Ascending aorta (tissue), 2 donors: Measurements from ENCODE around the gene C18orf63. TPM values are rescaled to one million over a fixed set of nuclear protein-coding genes. Genes with fewer than 3 reads are reported as not detected.

Experiments
- DNase-seq, 2 donors: peaks; one replicate each; pipeline ENCODE4 v3.0.0-alpha.2; 2019; ENCODE audit warnings: low spot score in 2 of 2
- H3K27ac ChIP-seq, 2 donors: fragments of 200-600 bp; sonication (generic); one replicate each; pipeline ENCODE4 v1.5.1; 2016 to 2017; ENCODE audit warnings: mild to moderate bottlenecking in 1 of 2
- H3K27me3 ChIP-seq: fragments of 200-600 bp; sonication (generic); one replicate; pipeline ENCODE4 v1.5.1; 2017
- H3K36me3 ChIP-seq, 2 donors: fragments of 200-600 bp; sonication (generic); one replicate each; pipeline ENCODE4 v1.5.1; 2016
- H3K4me1 ChIP-seq, 2 donors: fragments of 200-600 bp; sonication (generic); one replicate each; pipeline ENCODE4 v1.5.1; 2016 to 2017; ENCODE audit warnings: mild to moderate bottlenecking in 1 of 2
- H3K4me3 ChIP-seq, 2 donors: fragments of 200-600 bp; sonication (generic); one replicate each; pipeline ENCODE4 v1.5.1; 2016 to 2017; ENCODE audit warnings: mild to moderate bottlenecking in 1 of 2
- H3K9me3 ChIP-seq, 2 donors: fragments of 200-600 bp; sonication (generic); one replicate each; pipeline ENCODE4 v1.5.1; 2016
- CTCF ChIP-seq, 3 experiments: fragments of 200-600 bp in 2 of 3; fragments of 450-650 bp in 1 of 3; sonication (generic) in 2 of 3; IDR thresholded peaks; one replicate each; pipeline ENCODE4 v1.5.1; 2016 to 2019; ENCODE audit warnings: antibody characterized with exemption in 3 of 3, mild to moderate bottlenecking in 1 of 3, moderate library complexity in 1 of 3
- intact Hi-C: fragments of 100-400 bp; cut with DNase I; formaldehyde crosslinking; loops from one replicate; pipeline ENCODE4 v1.15.1; 2023
- total RNA-seq: library from RNA; depleted of rRNA; stranded (reverse); fragments of >200 nt; gene quantifications from one replicate; pipeline ENCODE4 v1.1.0, GENCODE V29; 2016

Gene C18orf63
- total RNA-seq, 1 donor from 2014 or later, result not detected

GRCh38 chr18:74356959-74357358, 41.3 kb downstream of the C18orf63 start:
- Histone ChIP-seq H3K27ac (no peak overlapping the region), H3K4me3 (no peak overlapping the region), H3K27me3 (no peaks in the 10 kb centered on the region), H3K9me3 (no peaks in the 10 kb centered on the region), H3K36me3 (no peaks in the 10 kb centered on the region), H3K4me1 (peaks cover 0 to 3% of the 10 kb centered on the region in 2 donors)
- intact Hi-C loops, result no loop called here
- DNase-seq, result no peak
- no peak for TF ChIP-seq CTCF (IDR thresholded peaks at IDR 0.05)

GRCh38 chr18:74360852-74361655, 45.4 kb downstream of the C18orf63 start:
- no peak for TF ChIP-seq CTCF (IDR thresholded peaks at IDR 0.05)
- no peaks in the 10 kb centered on the region for H3K4me1 ChIP-seq
- H3K36me3 ChIP-seq, result no peaks in the 10 kb centered on the region
- H3K27me3 ChIP-seq, result no peaks in the 10 kb centered on the region
- H3K27ac ChIP-seq, result no peak overlapping the region
- no peaks in the 10 kb centered on the region for H3K9me3 ChIP-seq
- H3K4me3 ChIP-seq, result no peak overlapping the region
- intact Hi-C loops, result no loop called here
- DNase-seq, result no peak

GRCh38 chr18:74367905-74368304, 52.3 kb downstream of the C18orf63 start:
- Histone ChIP-seq H3K9me3 (no peaks in the 10 kb centered on the region), H3K4me1 (no peaks in the 10 kb centered on the region), H3K27me3 (no peaks in the 10 kb centered on the region), H3K4me3 (no peak overlapping the region), H3K36me3 (no peaks in the 10 kb centered on the region), H3K27ac (no peak overlapping the region)
- intact Hi-C loops, result no loop called here
- no peak for DNase-seq
- no peak for TF ChIP-seq CTCF (IDR thresholded peaks at IDR 0.05)

GRCh38 chr18:74368901-74369705, 53.5 kb downstream of the C18orf63 start:
- H3K27me3 ChIP-seq, result no peaks in the 10 kb centered on the region
- H3K9me3 ChIP-seq, result no peaks in the 10 kb centered on the region
- DNase-seq, result no peak
- no peak for TF ChIP-seq CTCF (IDR thresholded peaks at IDR 0.05)
- no peaks in the 10 kb centered on the region for H3K4me1 ChIP-seq
- no peak overlapping the region for H3K4me3 ChIP-seq
- no peak overlapping the region for H3K27ac ChIP-seq
- no peaks in the 10 kb centered on the region for H3K36me3 ChIP-seq
- intact Hi-C loops, result no loop called here

GRCh38 chr18:74370115-74370514, 54.5 kb downstream of the C18orf63 start:
- intact Hi-C loops, result no loop called here
- Histone ChIP-seq H3K4me1 (no peaks in the 10 kb centered on the region), H3K36me3 (no peaks in the 10 kb centered on the region), H3K4me3 (no peak overlapping the region), H3K9me3 (no peaks in the 10 kb centered on the region), H3K27me3 (no peaks in the 10 kb centered on the region), H3K27ac (no peak overlapping the region)
- TF ChIP-seq CTCF (IDR thresholded peaks at IDR 0.05), result no peak
- DNase-seq, result no peak
